Measurements from ENCODE around the gene TAB2.
A peak's percentile ranks its signal among the peaks of the same experiment; 100 is the strongest.

DNA sequence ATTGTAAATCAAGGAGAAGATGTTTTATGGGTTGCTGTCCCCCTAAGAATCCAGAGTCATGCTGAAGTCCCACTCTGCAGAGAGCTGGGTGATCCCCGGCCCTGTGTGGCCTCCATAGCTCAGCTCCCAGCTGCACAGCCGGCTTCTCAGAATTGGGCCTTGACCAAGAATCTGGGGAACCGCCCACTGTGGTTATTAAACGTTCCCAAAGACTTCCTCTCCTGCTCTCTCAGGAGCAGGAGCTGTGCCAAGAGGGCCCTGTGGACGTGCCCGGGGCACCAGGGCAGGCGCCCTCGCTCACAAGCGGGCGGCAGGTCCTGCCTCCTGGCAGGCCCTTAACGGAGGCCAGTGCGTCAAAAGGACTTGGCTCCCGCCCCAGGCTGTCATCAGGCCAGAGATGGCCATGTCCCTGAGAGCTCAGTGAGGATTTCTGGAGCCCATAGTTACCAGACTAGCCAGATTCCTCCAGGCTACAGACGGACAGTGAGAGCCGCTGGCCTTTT lies 136.9 kb downstream of the TAB2 start:
- TF ChIP-seq, protein P1, sequence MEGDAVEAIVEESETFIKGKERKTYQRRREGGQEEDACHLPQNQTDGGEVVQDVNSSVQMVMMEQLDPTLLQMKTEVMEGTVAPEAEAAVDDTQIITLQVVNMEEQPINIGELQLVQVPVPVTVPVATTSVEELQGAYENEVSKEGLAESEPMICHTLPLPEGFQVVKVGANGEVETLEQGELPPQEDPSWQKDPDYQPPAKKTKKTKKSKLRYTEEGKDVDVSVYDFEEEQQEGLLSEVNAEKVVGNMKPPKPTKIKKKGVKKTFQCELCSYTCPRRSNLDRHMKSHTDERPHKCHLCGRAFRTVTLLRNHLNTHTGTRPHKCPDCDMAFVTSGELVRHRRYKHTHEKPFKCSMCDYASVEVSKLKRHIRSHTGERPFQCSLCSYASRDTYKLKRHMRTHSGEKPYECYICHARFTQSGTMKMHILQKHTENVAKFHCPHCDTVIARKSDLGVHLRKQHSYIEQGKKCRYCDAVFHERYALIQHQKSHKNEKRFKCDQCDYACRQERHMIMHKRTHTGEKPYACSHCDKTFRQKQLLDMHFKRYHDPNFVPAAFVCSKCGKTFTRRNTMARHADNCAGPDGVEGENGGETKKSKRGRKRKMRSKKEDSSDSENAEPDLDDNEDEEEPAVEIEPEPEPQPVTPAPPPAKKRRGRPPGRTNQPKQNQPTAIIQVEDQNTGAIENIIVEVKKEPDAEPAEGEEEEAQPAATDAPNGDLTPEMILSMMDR (IDR thresholded peaks at IDR 0.05): no peak
- TF ChIP-seq POLR2A (IDR thresholded peaks at IDR 0.05; ENCODE audit: low read depth) (no peak), POLR2AphosphoS5 (IDR thresholded peaks at IDR 0.05) (peak; percentile 76 to 86), EP300 (IDR thresholded peaks at IDR 0.05) (no peak)

Data from esophagus muscularis mucosa (tissue), 4 donors.